ENCODE results near the gene ACE2.
"Not testable (repeated sequence)": the region's sequence is repeated elsewhere in the genome, so short reads cannot be mapped to it uniquely, and the experiment has no call there.

ACE2 gene
- 0 to 0.08 (median 0) reads per million in 4 donors for total RNA-seq

- DNase-seq = no peak
Measured at GRCh38 chrX:15600745-15601144, at the start of gene ACE2. Gene ACE2 (minus strand): TSS chrX:15600960. CDS start chrX:15600911, 49 bp downstream.

GRCh38 chrX:15647510-15647909 is 46.8 kb upstream of the ACE2 start:
- not testable (repeated sequence) for DNase-seq

- DNase-seq = no peak
Measured at GRCh38 chrX:15646543-15646942, 45.8 kb upstream of the ACE2 start.

GRCh38 chrX:15646031-15646430 is 45.3 kb upstream of the ACE2 start:
- no peak for DNase-seq

GRCh38 chrX:15645266-15645665 is 44.5 kb upstream of the ACE2 start:
- DNase-seq = no peak

- no peak for DNase-seq
Measured at GRCh38 chrX:15644560-15644872, 43.8 kb upstream of the ACE2 start.

- no peak for DNase-seq
Measured at GRCh38 chrX:15643786-15644559, 43.2 kb upstream of the ACE2 start.

- no peak for DNase-seq
Measured at GRCh38 chrX:15631637-15632036, 30.9 kb upstream of the ACE2 start.

- no peak for DNase-seq
Measured at GRCh38 chrX:15623054-15623453, 22.3 kb upstream of the ACE2 start.

GRCh38 chrX:15619053-15619755 is 18.4 kb upstream of the ACE2 start:
- DNase-seq = no peak

- DNase-seq = no peak
Measured at GRCh38 chrX:15617111-15617510, 16.4 kb upstream of the ACE2 start.

GRCh38 chrX:15616531-15616930 is 15.8 kb upstream of the ACE2 start:
- DNase-seq = no peak

- DNase-seq = no peak
Measured at GRCh38 chrX:15607067-15607466, 6.3 kb upstream of the ACE2 start.

- no peak for DNase-seq
Measured at GRCh38 chrX:15606136-15606535, 5.4 kb upstream of the ACE2 start.

- DNase-seq = no peak
Measured at GRCh38 chrX:15605226-15605625, 4.5 kb upstream of the ACE2 start.

- DNase-seq = no peak
Measured at GRCh38 chrX:15602761-15603160, 2.0 kb upstream of the ACE2 start.

GRCh38 chrX:15601932-15602331 is 1.2 kb upstream of the ACE2 start:
- no peak for DNase-seq

- DNase-seq = no peak
Measured at GRCh38 chrX:15600049-15600448, 711 bp downstream of the ACE2 start.

- DNase-seq = no peak
Measured at GRCh38 chrX:15599461-15599860, 1.3 kb downstream of the ACE2 start.

- no peak for DNase-seq
Measured at GRCh38 chrX:15598026-15598425, 2.7 kb downstream of the ACE2 start.

GRCh38 chrX:15594371-15594770 is 6.4 kb downstream of the ACE2 start:
- DNase-seq = no peak

GRCh38 chrX:15579778-15580747 is 20.7 kb downstream of the ACE2 start:
- no peak for DNase-seq

GRCh38 chrX:15576019-15576418 is 24.7 kb downstream of the ACE2 start:
- DNase-seq = no peak

Measured in T-helper 1 cell (primary cell).